A673 (cell line): ENCODE results near the gene VPS11.

Experiments used
- EZH2 ChIP-seq: fragments of 200-600 bp; sonication (generic); IDR thresholded peaks from 2 replicates; pipeline ENCODE4 v1.6.1; 2017; ENCODE audit warnings: borderline replicate concordance, low read depth, mild to moderate bottlenecking, mixed read lengths, antibody characterized with exemption, low read length; ENCODE audit not compliant: poor library complexity, severe bottlenecking
- TF ChIP-seq, protein P1 (sequence below): fragments of 300-800, 200-600 bp; sonication (generic); conservative IDR thresholded peaks from 2 replicates; pipeline ENCODE4 v1.5.1; 2017; ENCODE audit warnings: low read depth, mild to moderate bottlenecking, antibody characterized with exemption, low read length, moderate library complexity, mixed read lengths

- TF ChIP-seq, protein P1, sequence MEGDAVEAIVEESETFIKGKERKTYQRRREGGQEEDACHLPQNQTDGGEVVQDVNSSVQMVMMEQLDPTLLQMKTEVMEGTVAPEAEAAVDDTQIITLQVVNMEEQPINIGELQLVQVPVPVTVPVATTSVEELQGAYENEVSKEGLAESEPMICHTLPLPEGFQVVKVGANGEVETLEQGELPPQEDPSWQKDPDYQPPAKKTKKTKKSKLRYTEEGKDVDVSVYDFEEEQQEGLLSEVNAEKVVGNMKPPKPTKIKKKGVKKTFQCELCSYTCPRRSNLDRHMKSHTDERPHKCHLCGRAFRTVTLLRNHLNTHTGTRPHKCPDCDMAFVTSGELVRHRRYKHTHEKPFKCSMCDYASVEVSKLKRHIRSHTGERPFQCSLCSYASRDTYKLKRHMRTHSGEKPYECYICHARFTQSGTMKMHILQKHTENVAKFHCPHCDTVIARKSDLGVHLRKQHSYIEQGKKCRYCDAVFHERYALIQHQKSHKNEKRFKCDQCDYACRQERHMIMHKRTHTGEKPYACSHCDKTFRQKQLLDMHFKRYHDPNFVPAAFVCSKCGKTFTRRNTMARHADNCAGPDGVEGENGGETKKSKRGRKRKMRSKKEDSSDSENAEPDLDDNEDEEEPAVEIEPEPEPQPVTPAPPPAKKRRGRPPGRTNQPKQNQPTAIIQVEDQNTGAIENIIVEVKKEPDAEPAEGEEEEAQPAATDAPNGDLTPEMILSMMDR, result no peak; the same call in 1 of the 2 replicates
- TF ChIP-seq EZH2, result no peak
These were observed 37.1 kb upstream of the VPS11 start, which contains the start of gene SLC37A4 for GRCh38 chr11:119030329-119031047.
